Measurements from ENCODE around the gene PARD6A.

GRCh38 chr16:67665598-67665997 lies 4.8 kb downstream of the PARD6A start:
- TF ChIP-seq CTCF (IDR thresholded peaks at IDR 0.05; ENCODE audit: extremely low read depth in 1 of 2, insufficient read depth in 1 of 2, low read depth in 1 of 2, low read length in 2 of 2): no peak
- no peak for TF ChIP-seq POLR2AphosphoS5 (IDR thresholded peaks at IDR 0.05; ENCODE audit: insufficient read depth, low read depth, low read length)
- TF ChIP-seq GATA2 (IDR thresholded peaks at IDR 0.05; ENCODE audit: insufficient read depth, insufficient read length, low read depth, low read length): no peak
- no peak for TF ChIP-seq EZH2 (IDR thresholded peaks at IDR 0.05; ENCODE audit: borderline replicate concordance, low read depth, low read length, severe bottlenecking)
